ENCODE measurements around the gene ENTPD1. TPM values are rescaled to one million over a fixed set of nuclear protein-coding genes. Genes with fewer than 3 reads are reported as not detected.

Gene ENTPD1
- total RNA-seq, 2 donors from 2014 or later = 12.3 to 15.0 TPM

DNA sequence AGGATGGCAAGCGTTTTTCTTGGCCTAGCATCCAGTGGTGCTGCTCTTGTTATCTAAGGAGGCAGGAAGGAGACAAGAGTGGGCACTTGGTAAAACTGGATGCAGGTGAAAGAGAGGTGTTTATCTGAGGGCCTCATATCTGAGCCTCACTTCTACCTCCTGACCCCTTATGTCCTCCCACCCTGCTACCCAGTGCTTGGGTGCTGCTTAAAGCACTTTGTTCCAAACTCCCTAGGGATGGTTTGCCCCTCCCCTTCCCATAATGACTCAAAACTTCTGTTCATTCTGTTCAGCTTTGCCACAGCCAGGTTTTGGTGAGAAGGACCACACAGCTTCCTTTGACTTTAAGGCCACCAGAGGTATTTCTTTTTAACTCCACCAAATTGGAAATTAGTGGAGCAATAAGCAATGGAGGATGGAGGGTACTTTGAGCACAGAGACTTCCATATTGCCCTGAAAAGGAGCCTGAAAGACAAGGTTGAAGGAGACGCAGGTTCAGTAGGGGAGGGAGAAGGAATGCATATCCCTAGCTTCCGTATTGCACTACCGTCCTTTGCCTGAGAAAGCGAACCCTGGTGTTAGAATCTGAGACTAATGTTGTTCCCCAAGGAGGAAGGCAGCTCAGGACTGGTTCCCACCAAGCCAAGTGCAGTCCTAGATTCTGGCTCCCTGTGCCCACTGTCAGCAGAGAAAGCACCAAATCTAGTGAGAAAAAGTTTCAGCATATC is 30.1 kb downstream of the ENTPD1 start:
- Histone ChIP-seq H3K36me3 (no peaks in the 10 kb centered on the region), H3K4me3 (no peak overlapping the region), H3K27me3 (no peaks in the 10 kb centered on the region), H3K9me3 (no peaks in the 10 kb centered on the region), H3K4me1 (no peaks in the 10 kb centered on the region), H3K27ac (no peak overlapping the region)
- no peak for DNase-seq (ENCODE audit: low spot score)
- TF ChIP-seq, protein P1, sequence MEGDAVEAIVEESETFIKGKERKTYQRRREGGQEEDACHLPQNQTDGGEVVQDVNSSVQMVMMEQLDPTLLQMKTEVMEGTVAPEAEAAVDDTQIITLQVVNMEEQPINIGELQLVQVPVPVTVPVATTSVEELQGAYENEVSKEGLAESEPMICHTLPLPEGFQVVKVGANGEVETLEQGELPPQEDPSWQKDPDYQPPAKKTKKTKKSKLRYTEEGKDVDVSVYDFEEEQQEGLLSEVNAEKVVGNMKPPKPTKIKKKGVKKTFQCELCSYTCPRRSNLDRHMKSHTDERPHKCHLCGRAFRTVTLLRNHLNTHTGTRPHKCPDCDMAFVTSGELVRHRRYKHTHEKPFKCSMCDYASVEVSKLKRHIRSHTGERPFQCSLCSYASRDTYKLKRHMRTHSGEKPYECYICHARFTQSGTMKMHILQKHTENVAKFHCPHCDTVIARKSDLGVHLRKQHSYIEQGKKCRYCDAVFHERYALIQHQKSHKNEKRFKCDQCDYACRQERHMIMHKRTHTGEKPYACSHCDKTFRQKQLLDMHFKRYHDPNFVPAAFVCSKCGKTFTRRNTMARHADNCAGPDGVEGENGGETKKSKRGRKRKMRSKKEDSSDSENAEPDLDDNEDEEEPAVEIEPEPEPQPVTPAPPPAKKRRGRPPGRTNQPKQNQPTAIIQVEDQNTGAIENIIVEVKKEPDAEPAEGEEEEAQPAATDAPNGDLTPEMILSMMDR (IDR thresholded peaks at IDR 0.05) = no peak

DNA sequence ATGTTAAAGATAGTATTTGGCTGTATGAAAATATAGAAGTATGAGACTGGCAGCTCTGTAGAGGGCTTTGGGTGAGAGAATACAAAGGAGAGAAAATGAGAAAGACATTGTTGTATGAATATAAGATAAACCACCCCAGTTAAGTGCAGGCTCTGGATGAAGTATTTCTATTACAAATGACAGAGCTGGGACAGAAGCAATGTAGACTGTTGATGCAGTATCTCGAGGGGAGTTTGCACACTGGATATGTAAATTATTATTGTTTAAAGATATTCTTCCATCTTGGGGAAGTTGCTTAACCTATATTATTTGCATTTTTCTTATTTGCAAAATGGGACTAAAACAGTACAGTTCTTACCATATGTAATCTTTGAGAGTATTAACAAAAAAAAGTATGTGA is 31.5 kb downstream of the ENTPD1 start:
- TF ChIP-seq, protein P1 (IDR thresholded peaks at IDR 0.05) = no peak
- Histone ChIP-seq H3K27me3 (no peaks in the 10 kb centered on the region), H3K4me1 (no peaks in the 10 kb centered on the region), H3K36me3 (no peaks in the 10 kb centered on the region), H3K27ac (no peak overlapping the region), H3K9me3 (no peaks in the 10 kb centered on the region), H3K4me3 (no peak overlapping the region)
- DNase-seq (ENCODE audit: low spot score) = no peak

DNA sequence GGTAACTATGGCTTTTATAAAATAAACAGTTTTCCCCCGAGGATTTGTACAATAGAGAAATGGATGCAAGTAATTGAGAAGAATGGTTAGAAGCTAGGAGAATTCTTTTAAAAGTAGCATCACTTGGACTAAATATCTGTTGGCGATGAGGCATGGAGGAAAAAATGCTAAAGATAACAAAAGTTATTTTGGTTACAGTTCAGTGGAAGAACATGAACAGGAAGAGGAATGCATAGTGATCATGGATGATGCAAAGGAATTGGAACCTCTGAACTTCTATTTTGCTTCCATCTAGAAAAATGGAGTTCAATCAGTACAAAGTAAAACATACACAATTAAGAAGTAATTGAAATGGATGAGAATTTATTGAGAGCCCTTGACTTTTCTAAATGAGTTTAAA is 32.9 kb downstream of the ENTPD1 start:
- Histone ChIP-seq H3K36me3 (no peaks in the 10 kb centered on the region), H3K4me1 (no peaks in the 10 kb centered on the region), H3K27ac (no peak overlapping the region), H3K4me3 (no peak overlapping the region), H3K9me3 (no peaks in the 10 kb centered on the region), H3K27me3 (no peaks in the 10 kb centered on the region)
- TF ChIP-seq, protein P1 (IDR thresholded peaks at IDR 0.05) = no peak
- no peak for DNase-seq (ENCODE audit: low spot score)

DNA sequence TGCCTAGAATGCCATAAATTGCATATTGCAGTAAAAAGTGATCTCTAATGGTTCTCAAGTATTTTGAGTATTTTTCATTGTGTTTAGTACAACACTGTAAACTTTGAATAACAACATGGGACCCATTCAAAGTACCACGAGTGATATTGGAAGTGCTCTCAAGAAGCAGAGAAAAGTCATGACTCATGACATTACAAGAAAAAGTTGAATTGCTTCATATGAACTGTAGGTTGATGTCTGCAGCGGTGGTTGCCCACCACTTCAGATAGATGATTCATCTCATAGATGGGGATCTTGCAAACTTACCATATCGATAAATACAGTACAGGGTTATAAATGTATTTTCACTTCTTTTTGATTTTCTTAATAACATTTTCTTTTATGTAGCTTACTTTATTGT is 33.9 kb downstream of the ENTPD1 start:
- TF ChIP-seq, protein P1 (IDR thresholded peaks at IDR 0.05) = no peak
- no peak overlapping the region for H3K27ac ChIP-seq
- no peaks in the 10 kb centered on the region for H3K27me3 ChIP-seq
- DNase-seq (ENCODE audit: low spot score) = no peak
- no peaks in the 10 kb centered on the region for H3K9me3 ChIP-seq
- H3K4me3 ChIP-seq = no peak overlapping the region
- no peaks in the 10 kb centered on the region for H3K4me1 ChIP-seq
- no peaks in the 10 kb centered on the region for H3K36me3 ChIP-seq

DNA sequence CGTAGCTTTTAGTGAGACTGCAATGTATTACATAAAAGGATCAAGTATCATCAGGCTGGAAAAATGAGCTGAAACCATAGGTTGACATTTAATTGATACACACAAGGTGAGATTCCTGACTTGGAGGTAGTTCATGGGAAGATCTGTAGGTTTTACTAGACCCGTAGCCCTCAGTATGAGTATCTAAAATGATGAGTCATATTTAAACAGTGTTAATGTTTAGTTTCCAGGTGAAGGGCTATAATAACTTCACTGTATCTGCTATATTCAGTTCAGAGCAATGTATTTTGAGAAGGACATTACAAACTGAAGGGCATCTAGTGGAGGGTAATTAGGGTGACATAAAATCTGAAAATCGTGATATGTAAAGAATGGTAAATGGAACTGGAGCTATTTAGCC is 35.0 kb downstream of the ENTPD1 start:
- Histone ChIP-seq H3K4me3 (no peak overlapping the region), H3K36me3 (no peaks in the 10 kb centered on the region), H3K27me3 (no peaks in the 10 kb centered on the region), H3K27ac (no peak overlapping the region), H3K9me3 (no peaks in the 10 kb centered on the region), H3K4me1 (no peaks in the 10 kb centered on the region)
- TF ChIP-seq, protein P1 (IDR thresholded peaks at IDR 0.05) = no peak
- DNase-seq (ENCODE audit: low spot score) = no peak
